Esophagus squamous epithelium (tissue), 5 donors: Measurements from ENCODE around the gene TBC1D17. TPM values are rescaled to one million over a fixed set of nuclear protein-coding genes. Genes with fewer than 3 reads are reported as not detected.

Experiments
- DNase-seq: peaks from one replicate; lab custom pipeline; 2025; lab: John Stamatoyannopoulos, UW
- H3K27ac ChIP-seq, 4 donors: fragments of 200-600 bp; sonication (generic); one replicate each; pipeline ENCODE4 v1.5.1; 2016 to 2019; ENCODE audit warnings: mild to moderate bottlenecking in 1 of 4
- H3K27me3 ChIP-seq, 4 donors: fragments of 200-600 bp; sonication (generic); 1 replicate in 3 of 4; 2 replicates in 1 of 4; pipeline versions ENCODE4 v1.5.1 to v1.6.0; 2017 to 2021; ENCODE audit warnings: antibody characterized with exemption in 1 of 4
- H3K36me3 ChIP-seq, 3 donors: fragments of 200-600 bp; sonication (generic); one replicate each; pipeline ENCODE4 v1.5.1; 2016 to 2019
- H3K4me1 ChIP-seq, 3 donors: fragments of 200-600 bp; sonication (generic); one replicate each; pipeline ENCODE4 v1.5.1; 2017 to 2019
- H3K4me3 ChIP-seq, 4 donors: fragments of 200-600 bp; sonication (generic); 1 replicate in 3 of 4; 2 replicates in 1 of 4; pipeline ENCODE4 v1.5.1; 2016 to 2019; ENCODE audit warnings: mild to moderate bottlenecking in 2 of 4, moderate library complexity in 1 of 4
- H3K9me3 ChIP-seq, 3 donors: fragments of 200-600 bp; sonication (generic); one replicate each; pipeline ENCODE4 v1.5.1; 2016 to 2019
- POLR2A ChIP-seq, 4 donors: fragments of 450-650 bp; IDR thresholded peaks; one replicate each; pipeline ENCODE4 v1.6.1; 2017; ENCODE audit warnings: antibody characterized with exemption in 4 of 4, mild to moderate bottlenecking in 4 of 4, moderate library complexity in 3 of 4
- WGBS, 2 donors: methylation state at CpG; one replicate each; pipeline ENCODE4 v1.1.5; 2018; 5-methylcytosine and 5-hydroxymethylcytosine counted together
- intact Hi-C: fragments of 100-400 bp; cut with DNase I; formaldehyde crosslinking; loops from one replicate; pipeline ENCODE4 v1.15.0; 2022
- total RNA-seq, 4 donors: library from RNA; depleted of rRNA; stranded (reverse); fragments of >200 nt; gene quantifications; one replicate each; pipeline ENCODE4 v1.1.0, GENCODE V29; 2016
- TF ChIP-seq, protein P1 (sequence below), 6 experiments: fragments of 450-650 bp in 4 of 6; fragments of 200-600 bp in 2 of 6; sonication (generic) in 2 of 6; IDR thresholded peaks; one replicate each; pipeline ENCODE4 v1.5.1; 2016 to 2019; ENCODE audit warnings: antibody characterized with exemption in 6 of 6, mild to moderate bottlenecking in 4 of 6, moderate library complexity in 4 of 6
- donor health status: DM: yes; HTN: yes; CAD: no.

The TBC1D17 gene
- total RNA-seq, 4 donors from 2014 or later: 6.7 to 25.9 (median 16.9) TPM

DNA sequence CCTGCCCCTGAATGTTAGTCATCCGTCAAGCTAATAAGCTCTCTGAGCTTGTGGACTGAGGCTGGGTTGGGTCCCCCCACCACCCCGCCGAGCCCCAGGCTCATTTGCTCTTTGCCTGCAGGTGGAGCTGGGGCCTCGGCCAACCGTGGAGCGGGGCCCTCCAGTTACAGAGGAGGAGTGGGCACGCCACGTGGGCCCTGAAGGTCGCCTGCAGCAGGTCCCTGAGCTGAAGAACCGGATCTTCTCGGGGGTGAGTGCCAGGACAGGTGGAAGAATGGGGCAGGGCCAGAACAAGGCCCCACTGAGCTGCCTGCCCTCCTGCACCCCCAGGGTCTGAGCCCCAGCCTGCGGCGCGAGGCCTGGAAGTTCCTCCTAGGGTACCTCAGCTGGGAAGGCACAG, 5.1 kb downstream of the TBC1D17 start:
- Histone ChIP-seq H3K4me3 (no peak overlapping the region), H3K36me3 (peaks cover 45 to 91% (median 59%) of the 10 kb centered on the region in 3 donors), H3K4me1 (peaks cover 6 to 18% (median 12%) of the 10 kb centered on the region in 3 donors), H3K27ac (no peak overlapping the region), H3K27me3 (no peaks in the 10 kb centered on the region), H3K9me3 (peaks cover 0 to 6% (median 0%) of the 10 kb centered on the region in 3 donors)
- 100% methylated on average over 3 of the region's 14 CpGs; no CpG with 5 or more reads in 1 of the 2 donors for WGBS, 2 donors
- DNase-seq: no peak
- TF ChIP-seq, protein P1, sequence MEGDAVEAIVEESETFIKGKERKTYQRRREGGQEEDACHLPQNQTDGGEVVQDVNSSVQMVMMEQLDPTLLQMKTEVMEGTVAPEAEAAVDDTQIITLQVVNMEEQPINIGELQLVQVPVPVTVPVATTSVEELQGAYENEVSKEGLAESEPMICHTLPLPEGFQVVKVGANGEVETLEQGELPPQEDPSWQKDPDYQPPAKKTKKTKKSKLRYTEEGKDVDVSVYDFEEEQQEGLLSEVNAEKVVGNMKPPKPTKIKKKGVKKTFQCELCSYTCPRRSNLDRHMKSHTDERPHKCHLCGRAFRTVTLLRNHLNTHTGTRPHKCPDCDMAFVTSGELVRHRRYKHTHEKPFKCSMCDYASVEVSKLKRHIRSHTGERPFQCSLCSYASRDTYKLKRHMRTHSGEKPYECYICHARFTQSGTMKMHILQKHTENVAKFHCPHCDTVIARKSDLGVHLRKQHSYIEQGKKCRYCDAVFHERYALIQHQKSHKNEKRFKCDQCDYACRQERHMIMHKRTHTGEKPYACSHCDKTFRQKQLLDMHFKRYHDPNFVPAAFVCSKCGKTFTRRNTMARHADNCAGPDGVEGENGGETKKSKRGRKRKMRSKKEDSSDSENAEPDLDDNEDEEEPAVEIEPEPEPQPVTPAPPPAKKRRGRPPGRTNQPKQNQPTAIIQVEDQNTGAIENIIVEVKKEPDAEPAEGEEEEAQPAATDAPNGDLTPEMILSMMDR (IDR thresholded peaks at IDR 0.05): no peak
- no peak for TF ChIP-seq POLR2A (IDR thresholded peaks at IDR 0.05)
- intact Hi-C loops: no loop called here

DNA sequence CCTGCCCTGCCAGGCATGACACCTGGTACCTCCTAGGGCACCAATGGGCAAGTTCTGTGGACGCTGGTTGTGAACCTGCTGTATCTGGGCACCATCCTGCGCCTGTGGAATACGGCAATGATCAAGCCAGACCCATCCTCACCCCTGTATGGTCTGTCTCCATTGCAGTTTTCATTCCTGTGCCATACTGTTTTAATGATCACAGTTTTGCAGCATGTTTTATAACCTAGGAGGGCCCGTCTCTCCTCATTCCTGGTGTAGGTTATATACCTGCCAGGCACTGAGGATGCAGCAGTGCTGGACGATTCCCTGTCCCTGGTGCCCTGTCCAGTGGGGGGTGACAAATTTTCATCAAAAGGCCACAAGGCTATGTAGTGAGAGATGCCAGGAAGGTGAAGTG, 5.6 kb downstream of the TBC1D17 start:
- peaks cover 45 to 95% (median 59%) of the 10 kb centered on the region in 3 donors for H3K36me3 ChIP-seq
- H3K27me3 ChIP-seq: no peaks in the 10 kb centered on the region
- peaks cover 0 to 6% (median 0%) of the 10 kb centered on the region in 3 donors for H3K9me3 ChIP-seq
- H3K4me3 ChIP-seq: no peak overlapping the region
- H3K27ac ChIP-seq: no peak overlapping the region
- intact Hi-C loops: no loop called here
- H3K4me1 ChIP-seq: peaks cover 6 to 21% (median 11%) of the 10 kb centered on the region in 3 donors
- WGBS, 2 donors: 91 to 92% methylated on average over 2 to 5 of the region's 5 CpGs
- TF ChIP-seq, protein P1 (IDR thresholded peaks at IDR 0.05): no peak
- TF ChIP-seq POLR2A (IDR thresholded peaks at IDR 0.05): no peak
- DNase-seq: no peak

- no peak overlapping the region for H3K4me3 ChIP-seq
- H3K27me3 ChIP-seq: no peaks in the 10 kb centered on the region
- peaks cover 0 to 6% (median 0%) of the 10 kb centered on the region in 3 donors for H3K9me3 ChIP-seq
- peaks cover 0 to 12% (median 2%) of the 10 kb centered on the region in 3 donors for H3K4me1 ChIP-seq
- peaks cover 45 to 96% (median 58%) of the 10 kb centered on the region in 3 donors for H3K36me3 ChIP-seq
- H3K27ac ChIP-seq: no peak overlapping the region
- no peak for TF ChIP-seq POLR2A (IDR thresholded peaks at IDR 0.05)
- TF ChIP-seq, protein P1 (IDR thresholded peaks at IDR 0.05): no peak
- intact Hi-C loops: no loop called here
- DNase-seq: no peak
- WGBS, 2 donors: 95 to 100% methylated on average over 10 to 15 of the region's 18 CpGs
These were observed 6.6 kb downstream of the TBC1D17 start for GRCh38 chr19:49884109-49884508.

DNA sequence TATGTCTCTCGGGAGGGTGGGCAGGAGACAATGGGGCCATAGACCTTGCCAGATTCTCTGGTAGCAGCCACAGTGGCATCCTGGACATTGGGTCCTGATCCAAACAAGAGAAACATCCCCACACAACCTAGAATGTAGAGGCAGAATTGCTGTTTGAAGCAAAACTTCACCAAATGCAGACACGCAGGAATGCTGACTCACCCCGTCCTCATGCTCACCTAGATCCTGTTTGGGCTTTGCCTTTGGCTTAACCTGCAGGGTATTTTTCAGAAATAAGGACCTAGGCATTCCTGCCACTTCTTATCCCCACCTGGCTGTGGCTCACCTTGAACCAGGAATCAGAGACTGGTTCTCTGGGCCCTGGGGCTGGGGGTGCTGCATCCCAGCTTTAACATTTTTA, 7.3 kb downstream of the TBC1D17 start:
- intact Hi-C loops: no loop called here
- Histone ChIP-seq H3K4me3 (no peak overlapping the region), H3K36me3 (peaks cover 45 to 89% (median 53%) of the 10 kb centered on the region in 3 donors), H3K9me3 (peaks cover 0 to 6% (median 0%) of the 10 kb centered on the region in 3 donors), H3K27ac (no peak overlapping the region), H3K4me1 (peaks cover under 1 to 16% (median under 1%) of the 10 kb centered on the region in 3 donors), H3K27me3 (no peaks in the 10 kb centered on the region)
- WGBS, 2 donors: 50 to 77% methylated on average over 2 to 3 of the region's 3 CpGs
- no peak for DNase-seq
- no peak for TF ChIP-seq POLR2A (IDR thresholded peaks at IDR 0.05)
- TF ChIP-seq, protein P1 (IDR thresholded peaks at IDR 0.05): no peak

DNA sequence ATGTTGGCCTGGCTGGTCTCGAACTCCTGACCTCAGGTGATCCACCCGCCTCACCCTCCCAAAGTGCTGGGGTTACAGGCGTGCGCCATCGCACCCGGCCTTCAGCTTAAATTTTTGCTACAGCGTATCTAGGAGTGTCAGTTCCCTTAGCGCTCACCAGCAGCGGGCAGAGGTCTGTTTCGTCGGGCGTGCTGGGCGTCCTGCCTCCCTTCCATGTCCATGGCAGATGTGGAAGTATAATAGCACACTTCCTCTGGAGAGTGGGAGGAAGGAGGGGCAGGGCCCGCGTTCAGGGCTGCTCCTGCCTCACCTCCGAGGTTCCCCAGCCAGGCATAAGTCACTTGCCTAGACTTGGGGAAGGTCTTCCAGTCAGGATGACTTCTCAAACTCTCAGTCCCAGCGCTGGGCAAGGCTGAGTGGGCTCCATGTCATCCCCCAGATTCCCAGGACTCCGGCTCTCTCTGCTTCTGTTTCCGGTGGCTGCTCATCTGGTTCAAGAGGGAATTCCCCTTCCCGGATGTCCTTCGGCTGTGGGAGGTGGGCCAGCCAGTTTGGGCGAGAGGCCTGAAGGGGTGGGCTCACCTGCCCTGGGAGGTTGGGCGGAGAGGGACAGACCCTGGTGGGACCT, 9.6 kb downstream of the TBC1D17 start:
- TF ChIP-seq, protein P1 (IDR thresholded peaks at IDR 0.05): no peak
- TF ChIP-seq POLR2A (IDR thresholded peaks at IDR 0.05): no peak
- Histone ChIP-seq H3K27me3 (peaks cover 0 to 14% (median 0%) of the 10 kb centered on the region in 4 donors), H3K9me3 (peaks cover 0 to 6% (median 0%) of the 10 kb centered on the region in 3 donors), H3K4me3 (no peak overlapping the region), H3K4me1 (peaks cover 10 to 31% (median 11%) of the 10 kb centered on the region in 3 donors), H3K27ac (no peak overlapping the region), H3K36me3 (peaks cover 28 to 65% (median 30%) of the 10 kb centered on the region in 3 donors)
- intact Hi-C loops: no loop called here
- no peak for DNase-seq
- WGBS, 2 donors: 66 to 84% methylated on average over 14 to 17 of the region's 23 CpGs
